Stimulated activated CD4-positive, alpha-beta T cell treated with anti-CD3 and anti-CD28 coated beads, TNF-alpha, amount 100 ng/mL, for 4 hours (primary cell): ENCODE results near the gene PHC2.

Experiments
- DNase-seq, 3 experiments: peaks; one replicate each; pipeline ENCODE4 v3.0.0-alpha.2; 2020; ENCODE audit warnings: low read depth in 3 of 3

The PHC2 gene

DNA sequence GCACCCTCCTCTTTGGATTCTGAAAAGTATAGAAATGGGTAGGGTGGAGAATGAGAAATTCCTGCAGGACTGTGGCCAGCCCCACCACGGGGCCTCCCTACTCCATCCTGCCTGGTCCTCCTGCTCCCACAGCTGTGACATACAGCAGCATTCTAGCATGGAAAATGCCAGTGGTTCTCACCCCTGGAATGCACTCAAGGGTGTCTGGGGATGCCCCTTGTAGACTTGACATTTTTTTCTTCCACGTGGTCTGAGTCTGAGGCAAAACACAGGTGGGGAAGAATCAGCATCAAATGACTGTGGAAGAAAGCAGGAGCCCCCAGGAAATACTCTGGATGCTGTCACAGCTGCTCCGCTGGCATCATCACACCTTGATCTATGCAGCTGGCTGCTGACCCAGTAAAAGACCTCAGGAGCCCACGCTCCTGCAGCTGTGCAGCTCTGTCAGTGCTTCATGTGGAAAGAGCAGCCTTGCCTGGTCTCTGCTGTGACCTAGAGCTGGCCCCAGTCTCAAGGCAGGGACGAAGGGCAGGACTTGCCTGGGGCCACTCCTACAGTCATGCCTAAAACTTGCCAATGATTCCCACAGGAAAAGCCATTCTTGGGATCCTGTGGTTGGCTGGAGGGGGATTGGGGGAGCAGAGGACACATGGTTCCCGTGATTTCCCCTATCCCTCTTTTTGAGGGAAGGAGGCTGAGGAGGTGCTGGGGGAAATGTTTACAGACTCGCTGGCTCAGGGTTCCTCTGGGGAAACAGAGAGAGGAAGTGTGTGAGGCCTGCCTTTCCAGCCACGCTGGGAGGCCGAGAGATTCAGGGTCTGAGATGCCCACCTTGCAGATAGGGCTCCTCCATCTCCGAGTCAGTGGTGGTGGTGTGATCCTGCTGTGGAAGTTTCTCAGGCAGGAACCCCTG lies 99.2 kb downstream of the PHC2 start:
- DNase-seq: no peak

DNA sequence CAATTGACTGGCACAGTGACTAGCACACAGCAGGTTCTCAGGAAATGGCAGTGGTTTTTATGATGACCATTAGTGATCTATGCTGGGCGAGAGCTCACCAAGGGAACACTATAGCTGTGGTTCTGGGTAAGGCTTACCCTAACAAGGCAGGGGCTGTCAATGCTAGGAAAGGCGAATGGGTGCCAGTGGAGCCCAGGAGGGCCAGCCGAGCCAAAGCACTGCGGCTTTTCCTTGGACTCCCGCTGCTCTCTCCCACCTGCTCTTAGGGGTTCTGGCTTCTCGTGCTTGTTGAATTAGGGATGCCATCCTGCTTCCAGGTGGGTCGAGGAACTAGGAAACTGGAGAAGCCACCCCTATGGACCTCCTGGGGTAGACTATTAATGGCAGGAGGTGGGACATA lies 100.0 kb downstream of the PHC2 start:
- no peak for DNase-seq

DNA sequence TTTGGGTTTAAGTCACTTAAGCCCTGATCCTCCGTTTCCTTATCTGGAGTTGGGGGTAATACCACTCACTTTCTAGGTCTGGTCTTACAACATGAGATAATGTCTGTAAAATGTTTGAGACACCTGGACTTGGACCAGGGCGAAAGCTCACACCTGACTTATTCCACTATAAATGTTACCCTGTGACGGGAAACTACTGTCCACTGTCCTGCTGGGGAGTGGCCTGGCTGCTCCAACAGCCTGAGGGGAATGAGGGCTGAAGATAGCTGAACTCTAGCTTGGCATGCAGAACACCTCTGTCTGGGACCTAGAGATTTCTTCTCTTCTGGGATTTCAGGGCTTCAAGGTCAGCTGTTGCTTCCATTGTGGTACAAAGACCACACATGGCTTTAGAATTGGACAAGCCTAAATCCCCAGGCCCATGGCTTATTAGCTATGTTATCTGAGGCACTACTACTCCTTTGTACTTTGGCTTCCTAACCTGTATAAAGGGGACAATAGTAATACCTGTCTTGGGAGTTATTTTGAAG lies 100.5 kb downstream of the PHC2 start:
- DNase-seq: no peak

DNA sequence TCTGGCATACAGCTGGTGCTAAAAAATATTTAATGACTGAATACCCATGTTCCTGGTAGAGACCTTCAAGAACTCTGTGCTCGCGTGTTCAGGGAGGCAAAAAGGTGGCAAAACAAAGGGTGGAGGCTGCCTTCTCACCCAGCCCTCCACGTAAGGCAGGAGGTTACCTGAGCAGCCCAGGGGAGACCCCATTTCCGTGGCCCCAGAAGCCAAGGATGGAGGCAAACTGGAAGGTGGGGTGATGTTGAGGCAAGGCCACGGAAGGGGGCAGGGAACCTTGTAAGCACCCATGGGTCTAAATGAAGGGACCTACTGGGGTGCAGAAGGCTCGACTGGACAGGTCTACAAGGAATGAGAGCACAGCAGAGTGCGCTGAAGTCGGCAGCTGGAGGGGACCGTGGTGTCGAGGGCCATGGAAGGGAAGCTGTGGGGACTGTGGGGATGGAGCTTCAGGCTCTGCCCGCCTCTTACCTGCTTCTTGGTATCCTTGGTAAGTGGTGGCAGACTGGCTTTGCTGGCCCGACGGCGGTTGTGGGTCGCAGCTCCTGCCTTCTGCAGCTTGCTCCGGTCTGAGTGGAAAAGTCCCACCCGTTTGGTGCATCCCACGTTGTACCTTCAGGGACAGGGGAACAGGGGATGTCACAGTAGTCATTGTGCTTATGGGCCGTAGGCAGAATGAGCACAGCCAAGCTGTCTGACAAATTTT lies 101.1 kb downstream of the PHC2 start:
- no peak for DNase-seq

DNA sequence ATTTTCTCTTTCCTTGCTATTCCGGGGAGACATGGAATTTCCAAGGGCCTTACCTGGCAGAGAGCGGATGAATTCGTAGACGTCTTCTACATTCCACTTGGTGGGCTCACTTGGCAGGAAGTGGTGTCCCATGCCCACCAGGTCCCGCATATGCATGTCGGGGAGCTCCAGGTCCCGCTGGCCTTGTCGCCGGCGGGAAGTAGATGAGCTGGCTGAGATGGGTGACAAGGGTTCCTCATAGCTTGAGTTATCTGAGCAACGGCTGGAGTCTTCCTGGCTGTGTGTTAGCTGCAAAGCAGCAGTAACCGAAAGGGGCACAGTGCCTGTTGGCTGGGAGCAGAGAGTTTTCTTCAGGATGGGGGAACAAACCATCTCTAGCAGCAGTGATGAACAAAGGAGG lies 102.1 kb downstream of the PHC2 start:
- DNase-seq: no peak

DNA sequence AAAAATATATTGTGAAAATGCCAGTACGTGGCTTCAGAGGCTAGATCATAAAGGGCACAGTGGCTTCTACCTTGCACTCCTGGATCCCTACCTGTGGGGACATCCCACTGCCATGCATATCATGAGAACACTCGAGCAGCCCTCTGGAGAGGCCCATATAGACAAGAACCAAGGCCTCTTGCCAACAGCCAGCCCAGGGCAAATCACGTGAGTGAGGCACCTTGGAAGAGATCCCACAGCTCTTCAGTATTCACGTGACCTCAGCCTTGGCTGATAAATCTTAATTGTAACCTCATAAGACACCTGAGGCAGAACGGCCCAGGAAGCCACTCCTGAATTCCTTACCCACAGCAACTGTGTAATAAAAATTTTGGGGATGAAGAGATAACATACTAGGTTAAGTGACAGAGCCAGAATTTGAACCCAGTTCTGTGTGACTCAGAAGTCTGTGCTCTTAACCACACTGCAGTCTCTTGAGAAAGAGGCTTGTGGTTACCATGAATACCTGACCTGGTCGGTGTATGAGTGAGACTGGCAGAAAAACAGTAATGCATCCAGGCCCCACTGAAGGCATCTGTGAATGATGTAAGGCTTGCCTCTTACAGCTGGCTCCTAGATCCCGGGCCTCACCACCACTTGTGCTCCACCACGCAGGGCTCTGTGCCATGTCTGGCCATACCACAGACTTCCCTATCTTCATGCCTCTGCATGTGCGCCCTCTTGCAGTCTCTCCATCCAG lies 103.1 kb downstream of the PHC2 start:
- DNase-seq: no peak

DNA sequence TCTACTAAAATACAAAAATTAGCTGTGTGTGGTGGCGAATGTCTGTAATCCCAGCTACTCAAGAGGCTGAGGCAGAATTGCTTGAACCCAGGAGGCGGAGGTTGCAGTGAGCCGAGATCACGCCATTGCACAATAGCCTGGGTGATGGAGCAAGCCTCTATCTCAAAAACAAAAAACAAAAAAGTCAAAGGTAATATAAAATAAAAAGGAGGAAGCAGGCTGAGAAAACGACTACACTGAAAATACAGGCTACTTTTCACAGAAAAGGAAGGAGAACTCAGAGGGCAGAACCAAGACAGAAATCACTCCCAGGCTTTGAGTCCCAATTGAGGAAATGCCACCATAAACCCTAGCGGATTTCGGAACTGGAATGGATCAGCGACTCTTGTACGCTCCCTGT lies 104.1 kb downstream of the PHC2 start:
- no peak for DNase-seq

DNA sequence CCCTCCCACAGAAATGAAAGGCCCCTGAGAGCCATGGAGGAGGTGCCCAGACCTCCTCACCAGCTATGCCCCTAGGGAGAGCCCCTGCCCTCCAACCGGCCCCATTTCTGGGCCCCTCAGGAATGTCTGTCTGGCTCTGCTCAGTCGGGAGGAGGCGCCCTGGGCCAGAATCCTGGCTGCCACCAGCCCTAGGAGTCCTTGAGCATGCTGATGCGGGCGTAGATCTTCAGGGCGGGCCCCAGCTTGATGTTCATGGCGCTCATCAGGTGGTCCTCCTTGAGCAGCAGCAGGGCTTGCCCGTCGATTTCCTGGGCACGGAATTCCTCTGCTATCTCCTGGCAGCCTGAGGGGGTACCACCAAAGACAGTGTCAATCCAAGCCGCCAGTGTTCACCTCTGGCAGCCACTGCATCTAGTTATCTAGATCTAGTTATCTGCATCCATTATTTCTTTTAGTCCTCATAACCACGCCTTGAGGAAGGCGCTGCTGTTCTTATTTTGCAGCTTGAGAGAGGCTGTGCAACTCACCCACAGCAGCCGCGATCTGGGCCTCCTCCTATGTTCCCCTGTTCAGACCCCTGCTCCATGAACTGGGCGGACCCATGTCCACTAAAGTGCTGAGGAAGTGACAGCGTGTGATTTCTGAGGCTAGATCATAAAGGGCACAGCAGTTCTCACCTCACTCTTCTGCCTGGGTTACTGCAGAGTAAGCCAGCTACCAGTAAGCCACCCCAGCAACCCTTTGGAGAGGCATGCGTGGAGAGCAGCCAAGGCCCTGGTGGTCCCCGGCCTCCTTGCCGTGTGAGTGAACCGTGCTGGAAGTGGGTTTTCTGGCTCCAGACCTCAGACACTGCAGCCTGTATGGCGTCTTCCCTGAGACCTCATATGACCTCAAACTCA lies 106.0 kb downstream of the PHC2 start:
- DNase-seq: no peak

DNA sequence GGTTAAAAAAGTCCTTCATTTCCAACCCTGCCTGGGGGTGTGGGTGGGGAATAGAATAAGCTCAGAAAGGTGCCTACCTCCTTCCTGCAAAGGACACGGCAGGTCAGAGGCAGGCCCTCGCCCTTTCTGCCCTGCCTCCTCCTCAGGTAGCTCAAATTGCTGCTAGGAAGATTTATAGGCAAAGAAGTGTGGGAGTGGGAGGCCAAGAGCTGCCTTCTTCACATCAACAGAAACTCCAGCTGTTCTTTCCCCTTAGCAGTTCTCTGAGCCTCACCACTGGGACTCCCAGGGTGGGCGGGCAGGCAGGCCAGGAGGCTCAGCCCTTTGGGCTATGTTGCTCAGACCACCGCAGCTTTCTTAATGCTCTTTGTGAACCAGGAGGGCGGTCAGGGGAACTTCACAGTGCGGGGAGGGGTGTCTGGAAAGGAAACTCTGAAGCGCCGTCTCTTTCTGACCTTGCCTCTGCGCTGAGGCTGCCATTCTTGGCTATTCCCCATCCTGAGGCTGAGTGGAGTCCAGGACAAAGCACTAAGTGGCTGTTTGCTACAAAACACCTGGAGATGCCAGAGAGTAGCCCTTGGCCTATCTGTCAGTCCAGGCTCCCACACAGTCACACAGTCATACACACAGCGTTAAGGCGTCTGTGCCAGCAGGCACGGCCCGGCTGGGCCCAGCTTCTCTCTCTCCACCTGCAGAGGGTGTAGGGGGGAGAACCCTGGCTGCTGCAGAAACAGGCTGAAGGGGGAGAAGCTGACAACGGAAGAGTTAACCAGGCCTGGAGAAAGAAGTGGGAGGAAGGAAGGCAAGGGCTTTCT lies 107.0 kb downstream of the PHC2 start:
- DNase-seq: no peak

DNA sequence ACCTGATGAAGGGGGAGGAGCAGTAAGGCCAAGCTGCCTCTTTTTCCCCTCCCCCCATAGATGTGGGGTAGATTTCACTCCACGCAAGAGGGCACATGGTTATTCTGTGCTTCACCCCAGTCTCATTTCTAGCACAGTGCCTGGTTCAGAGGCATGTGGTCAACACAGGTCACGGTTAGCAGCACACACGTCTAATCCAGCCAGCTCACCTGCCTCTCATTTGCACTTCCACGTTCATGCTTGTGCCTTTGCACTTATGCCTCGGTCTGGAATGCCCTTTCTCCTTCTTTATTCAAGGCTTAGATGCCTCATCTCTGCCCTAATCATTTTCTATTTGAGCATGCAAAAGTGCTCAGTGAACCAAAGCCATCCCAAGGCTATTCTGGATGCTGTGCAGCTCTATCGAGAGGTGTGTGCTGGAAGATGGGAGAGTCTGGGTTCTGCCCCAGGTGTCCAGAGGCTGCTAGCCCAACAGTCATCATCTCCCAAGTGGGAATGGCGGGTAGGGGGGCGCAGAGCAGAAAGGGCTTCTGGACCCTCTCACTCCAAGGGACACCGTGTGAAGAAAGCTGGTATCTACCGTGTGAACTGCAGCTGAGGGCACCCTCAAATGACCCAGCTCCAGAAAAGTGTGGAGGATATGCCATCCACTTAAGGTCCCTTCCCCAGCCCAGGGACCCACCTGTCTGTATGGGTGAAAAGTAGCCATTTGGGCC lies 107.9 kb downstream of the PHC2 start:
- no peak for DNase-seq

DNA sequence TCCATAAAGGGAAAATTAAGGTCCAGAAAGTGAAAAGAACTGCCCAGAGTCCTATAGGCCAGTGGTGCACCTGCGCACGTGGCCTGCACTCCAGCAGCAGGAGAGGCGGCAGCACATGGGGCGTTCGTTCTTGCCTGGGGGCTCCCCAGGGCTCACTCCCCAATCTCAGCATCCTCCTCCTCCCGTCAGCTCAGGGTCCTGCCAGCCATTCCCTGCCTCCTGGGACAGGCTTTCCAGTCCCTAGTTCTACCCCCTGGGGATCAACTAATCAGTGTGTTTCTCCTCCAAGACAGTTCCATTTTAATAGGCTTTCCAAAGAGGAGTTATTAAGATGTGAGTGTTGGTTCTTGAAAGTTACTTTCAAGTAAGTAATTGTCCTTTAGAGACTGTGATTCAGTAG lies 108.8 kb downstream of the PHC2 start:
- DNase-seq: no peak

DNA sequence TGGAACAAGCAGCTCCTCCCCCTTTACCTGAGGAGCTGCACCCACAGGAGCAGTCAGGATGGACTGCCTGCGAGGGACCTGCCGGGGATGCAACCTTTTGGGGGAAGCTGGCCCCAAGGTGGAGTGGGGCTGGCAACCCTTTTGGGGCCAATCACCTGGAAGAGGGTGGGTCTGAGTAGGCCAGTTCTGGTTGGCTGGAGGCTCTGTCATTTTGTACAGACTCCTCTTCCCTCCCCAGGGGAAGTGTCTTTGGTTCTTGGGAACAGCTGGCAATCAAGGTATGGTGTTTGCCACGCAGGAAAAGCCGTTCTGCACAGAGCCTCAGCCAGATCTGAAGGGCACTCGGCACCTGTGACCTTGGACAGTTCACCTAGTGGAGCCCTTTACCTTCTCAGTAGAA lies 109.7 kb downstream of the PHC2 start:
- no peak for DNase-seq

DNA sequence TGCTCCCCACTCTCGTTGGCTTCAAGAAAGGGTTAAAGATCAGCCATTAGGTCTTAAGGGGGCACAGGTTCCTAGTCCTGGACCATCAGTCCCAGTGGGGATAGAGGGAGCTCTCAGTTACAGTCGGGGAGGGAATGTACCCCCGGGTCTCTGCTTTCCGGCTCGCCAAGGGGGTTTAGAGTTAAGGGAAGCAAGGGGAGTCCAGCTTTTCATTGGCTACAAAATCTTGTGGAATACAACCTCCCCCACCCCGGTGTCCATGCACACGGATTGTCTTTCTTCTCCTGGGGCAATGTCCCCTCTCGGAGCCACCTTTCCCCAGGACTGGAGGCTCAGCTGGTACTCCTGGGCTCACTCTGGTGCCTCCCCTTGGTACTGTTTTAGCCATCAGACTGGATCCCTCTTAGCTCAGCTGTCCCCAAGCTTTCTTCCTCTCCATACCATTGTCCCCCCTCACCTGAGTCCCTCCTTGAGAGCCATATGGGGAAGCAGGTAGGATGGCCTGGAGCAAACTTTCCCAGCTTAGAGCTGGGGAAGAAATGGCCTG lies 110.2 kb downstream of the PHC2 start, which contains the start of gene A3GALT2:
A3GALT2 (minus strand) TSS at position 480 of the 547 bp plus-strand sequence; CDS start at position 480, 0 bp downstream.
- DNase-seq: no peak

DNA sequence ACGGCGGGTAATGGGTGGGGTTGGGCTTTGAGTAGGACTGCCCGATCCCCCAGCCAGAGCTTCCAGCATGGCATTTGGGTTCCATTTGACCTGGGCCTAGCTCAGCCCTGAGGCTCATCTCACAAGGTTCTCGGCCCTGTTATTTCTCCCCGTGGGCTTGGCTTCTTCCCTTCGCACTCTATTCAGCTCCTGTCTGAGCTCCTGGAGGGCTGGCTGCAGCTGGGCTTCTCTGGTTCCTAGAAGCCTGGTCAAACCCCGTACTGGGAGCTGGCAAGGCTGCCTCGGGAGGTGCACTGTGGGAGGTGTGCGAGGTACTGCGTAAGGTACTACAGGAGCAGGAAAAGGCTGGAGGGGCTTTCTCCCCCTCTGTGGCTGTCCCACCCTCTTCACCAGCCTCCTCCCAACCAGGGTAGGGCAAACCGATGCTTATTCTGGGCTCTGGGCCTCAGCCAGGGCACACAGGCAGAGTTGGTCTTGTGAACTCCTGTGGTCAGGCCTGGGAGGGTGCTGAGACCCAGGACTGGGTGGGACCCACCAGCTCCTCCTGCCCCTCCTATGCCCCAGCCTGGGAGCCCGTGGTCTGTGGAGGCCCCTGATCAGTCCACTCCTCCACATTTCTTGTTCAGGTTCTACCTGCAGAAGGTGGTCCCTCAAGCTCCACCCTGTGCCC lies 110.8 kb downstream of the PHC2 start:
- DNase-seq: no peak

DNA sequence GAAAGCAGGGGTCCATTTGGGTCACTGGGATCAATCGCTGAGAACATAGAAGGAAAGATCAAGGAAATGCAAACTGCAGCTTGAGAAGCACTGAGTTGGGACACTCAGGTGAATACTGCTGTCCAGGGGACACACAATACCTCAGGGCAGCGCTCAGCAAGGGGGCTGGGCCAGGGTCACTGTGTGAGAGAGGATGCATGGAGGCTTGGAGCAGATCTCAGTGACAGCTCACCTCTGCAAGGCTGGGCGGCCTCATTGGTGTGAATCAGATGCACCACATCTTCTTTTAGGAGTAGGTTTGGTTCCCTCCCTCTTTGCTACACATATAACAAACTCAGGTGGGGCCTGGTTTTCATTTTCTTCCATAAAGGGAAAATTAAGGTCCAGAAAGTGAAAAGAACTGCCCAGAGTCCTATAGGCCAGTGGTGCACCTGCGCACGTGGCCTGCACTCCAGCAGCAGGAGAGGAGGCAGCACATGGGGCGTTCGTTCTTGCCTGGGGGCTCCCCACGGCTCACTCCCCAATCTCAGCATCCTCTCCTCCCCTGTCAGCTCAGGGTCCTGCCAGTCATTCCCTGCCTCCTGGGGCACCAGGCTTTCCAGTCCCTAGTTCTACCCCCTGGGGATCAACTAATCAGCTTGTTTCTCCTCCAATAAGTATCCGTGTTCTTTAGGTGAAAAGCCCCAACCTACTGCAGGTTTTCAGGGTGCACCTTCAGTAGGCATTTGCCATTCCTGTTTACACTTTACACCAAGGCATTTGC lies 111.5 kb downstream of the PHC2 start:
- DNase-seq: no peak

DNA sequence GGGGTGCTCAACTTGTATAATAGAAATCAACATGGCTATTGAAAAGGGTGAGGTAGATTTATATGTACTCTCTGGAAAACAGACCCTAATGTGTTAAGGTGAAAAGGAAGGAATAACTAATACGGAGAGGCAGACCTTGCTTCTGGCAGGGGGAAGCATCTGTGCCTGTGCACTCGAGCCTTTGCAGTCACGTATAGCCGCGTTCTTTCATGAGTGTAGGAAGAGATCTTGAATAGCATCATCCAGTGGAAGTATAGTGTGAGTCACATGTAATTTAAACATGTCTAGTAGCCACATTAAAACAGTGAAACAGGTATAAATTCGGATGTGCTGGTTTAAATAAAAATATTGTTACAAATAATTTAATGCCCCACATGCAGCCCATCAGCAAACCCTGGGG lies 112.9 kb downstream of the PHC2 start:
- DNase-seq: no peak

DNA sequence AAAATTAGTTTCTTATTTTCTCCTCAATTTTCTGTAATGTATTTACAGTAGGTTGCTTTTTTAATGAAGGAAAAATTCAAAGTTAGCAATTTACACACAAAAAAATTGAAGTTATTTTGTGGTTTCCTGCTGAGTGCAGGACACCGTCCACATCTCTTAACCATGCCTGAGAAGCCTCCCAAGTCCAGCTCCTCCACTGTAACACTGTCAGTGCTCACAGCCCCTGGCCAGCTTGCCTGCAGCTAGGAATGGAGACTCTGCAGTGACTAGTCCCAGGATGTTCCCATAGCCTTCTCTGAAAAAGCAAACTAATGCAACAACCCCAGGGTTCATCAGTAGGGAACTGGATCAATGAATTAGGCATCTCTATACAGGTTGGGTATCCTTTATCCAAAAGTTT lies 113.5 kb downstream of the PHC2 start:
- no peak for DNase-seq

DNA sequence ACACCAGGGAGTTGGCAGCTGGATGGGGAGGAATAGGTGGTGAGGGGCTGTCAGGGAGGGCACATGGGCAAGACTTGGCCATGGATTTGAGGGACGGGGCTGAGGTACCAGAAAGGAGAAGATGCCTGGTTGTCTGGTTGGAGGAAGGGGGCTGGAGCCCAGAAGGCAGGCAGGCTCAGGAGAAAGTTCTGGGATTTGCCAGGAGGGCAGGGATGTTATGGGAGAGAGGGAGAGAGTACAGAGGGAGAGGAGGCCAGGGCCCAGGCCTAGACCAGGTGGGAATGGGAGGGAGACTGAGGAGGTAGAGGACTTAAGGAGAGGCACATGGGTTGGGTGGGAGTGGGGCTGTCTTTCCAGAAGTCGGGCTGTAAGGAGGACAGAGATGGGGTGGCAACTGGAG lies 114.3 kb downstream of the PHC2 start:
- DNase-seq: no peak
